H1 (cell line): ENCODE data around the gene NCK2. TPM values are rescaled to one million over a fixed set of nuclear protein-coding genes. Genes with fewer than 3 reads are reported as not detected.

Experiments
- CTCF ChIA-PET: fragments of 300-600 bp; sonication (Branson Sonifier 250); formaldehyde crosslinking; loops from one replicate; lab custom pipeline; 2021; ENCODE audit not compliant: partially characterized antibody; lab: Charles Lee
- POLR2A ChIA-PET: fragments of 300-600 bp; sonication (Branson Sonifier 250); formaldehyde crosslinking; loops from one replicate; lab custom pipeline; 2021; ENCODE audit warnings: inconsistent platforms; ENCODE audit not compliant: partially characterized antibody; lab: Charles Lee
- DNase-seq, 2 experiments: peaks; one replicate each; pipeline versions ENCODE4 v3.0.0 to v3.0.0-alpha.2; 2010 to 2022; ENCODE audit warnings: low spot score in 2 of 2, low read depth in 1 of 2, mixed read lengths in 1 of 2
- FAIRE-seq: peaks from 2 replicates; lab custom pipeline; 2011; peaks lifted over from hg19 to GRCh38; lab: Jason Lieb, UNC
- H2AFZ ChIP-seq: 2 replicates; pipeline ENCODE4 v1.8.1; 2012; ENCODE audit warnings: low read length, inconsistent platforms
- H2AK5ac ChIP-seq: 2 replicates; pipeline ENCODE4 v1.6.1; 2013; ENCODE audit warnings: low read depth, low read length
- H2BK120ac ChIP-seq: replicated peaks from 2 replicates; pipeline ENCODE3; 2013; ENCODE audit warnings: low read depth, low read length, inconsistent platforms
- H2BK12ac ChIP-seq: 2 replicates; pipeline ENCODE4 v1.6.1; 2013; ENCODE audit warnings: low read depth, low read length
- H2BK15ac ChIP-seq: 2 replicates; pipeline ENCODE4 v1.6.1; 2013; ENCODE audit warnings: low read length
- H2BK20ac ChIP-seq: 2 replicates; pipeline ENCODE4 v1.6.1; 2013; ENCODE audit warnings: low read length
- H2BK5ac ChIP-seq: 2 replicates; pipeline ENCODE4 v1.6.1; 2013; ENCODE audit warnings: low read depth, low read length
- H3K14ac ChIP-seq: 2 replicates; pipeline ENCODE4 v1.6.1; 2013; ENCODE audit warnings: inconsistent platforms; ENCODE audit not compliant: insufficient read length
- H3K18ac ChIP-seq: 2 replicates; pipeline ENCODE4 v1.6.1; 2013; ENCODE audit warnings: low read length; ENCODE audit errors: extremely low read depth
- H3K23ac ChIP-seq: 2 replicates; pipeline ENCODE4 v1.6.1; 2013; ENCODE audit warnings: inconsistent platforms; ENCODE audit not compliant: insufficient read length
- H3K23me2 ChIP-seq: 2 replicates; pipeline ENCODE4 v1.6.1; 2013; ENCODE audit warnings: low read depth, low read length
- H3K27ac ChIP-seq: 2 replicates; pipeline ENCODE4 v1.6.1; 2011; ENCODE audit warnings: low read depth, low read length, inconsistent platforms
- H3K27me3 ChIP-seq, 4 experiments: replicated peaks in 1 of 4; 1 replicate in 1 of 4; 2 replicates in 3 of 4; pipeline versions ENCODE4 v1.6.1 to v1.8.1; 2011 to 2013; ENCODE audit warnings: low read length in 3 of 4, mild to moderate bottlenecking in 3 of 4, inconsistent platforms in 2 of 4, mixed read lengths in 2 of 4, moderate library complexity in 1 of 4; ENCODE audit not compliant: control insufficient read depth in 3 of 4, insufficient read depth in 3 of 4; ENCODE audit errors: extremely low read depth in 1 of 4
- H3K36me3 ChIP-seq, 4 experiments: 2 replicates each; pipeline versions ENCODE4 v1.6.1 to v1.8.1; 2011 to 2013; ENCODE audit warnings: mild to moderate bottlenecking in 4 of 4, low read length in 3 of 4, moderate library complexity in 2 of 4, control low read depth in 1 of 4, inconsistent platforms in 1 of 4; ENCODE audit not compliant: insufficient read depth in 4 of 4, control insufficient read depth in 2 of 4
- H3K4ac ChIP-seq: replicated peaks from 2 replicates; pipeline ENCODE3; 2013; ENCODE audit warnings: low read length, low read depth, mixed read lengths, inconsistent platforms; ENCODE audit not compliant: insufficient read length
- H3K4me1 ChIP-seq, 4 experiments: replicated peaks in 1 of 4; 1 replicate in 1 of 4; 2 replicates in 3 of 4; pipeline versions ENCODE4 v1.6.1 to v1.8.1; 2011 to 2013; ENCODE audit warnings: low read length in 3 of 4, inconsistent platforms in 2 of 4, mixed read lengths in 1 of 4; ENCODE audit not compliant: insufficient read depth in 4 of 4, control insufficient read depth in 3 of 4
- H3K4me2 ChIP-seq, 2 experiments: 2 replicates each; pipeline versions ENCODE4 v1.6.1 to v1.8.1; 2011 to 2013; ENCODE audit warnings: low read depth in 2 of 2, low read length in 2 of 2, control low read depth in 1 of 2, inconsistent platforms in 1 of 2, mild to moderate bottlenecking in 1 of 2; ENCODE audit not compliant: insufficient read depth in 1 of 2
- H3K4me3 ChIP-seq, 4 experiments: fragments of 200-600, 300-600 bp in 1 of 4; sonication (generic), shearing (Covaris generic), sonication (Bioruptor Twin) in 1 of 4; 2 replicates each; pipeline versions ENCODE4 v1.5.1 to v1.8.1; 2011 to 2016; ENCODE audit warnings: low read length in 4 of 4, low read depth in 3 of 4, control low read depth in 2 of 4, inconsistent platforms in 2 of 4, mild to moderate bottlenecking in 2 of 4, mixed read lengths in 1 of 4, moderate library complexity in 1 of 4; ENCODE audit not compliant: insufficient read depth in 2 of 4; ENCODE audit errors: extremely low read depth in 1 of 4
- H3K56ac ChIP-seq: replicated peaks from 2 replicates; pipeline ENCODE3; 2013; ENCODE audit warnings: low read depth, mild to moderate bottlenecking, mixed read lengths, low read length, inconsistent platforms; ENCODE audit not compliant: insufficient read length
- H3K79me1 ChIP-seq: 2 replicates; pipeline ENCODE4 v1.6.1; 2013; ENCODE audit warnings: low read depth, low read length, control low read depth
- H3K79me2 ChIP-seq, 2 experiments: 2 replicates each; pipeline versions ENCODE4 v1.6.1 to v1.8.1; 2012 to 2013; ENCODE audit warnings: low read length in 2 of 2, mild to moderate bottlenecking in 2 of 2, inconsistent platforms in 1 of 2; ENCODE audit not compliant: insufficient read depth in 2 of 2, control insufficient read depth in 1 of 2
- H3K9ac ChIP-seq, 4 experiments: replicated peaks in 1 of 4; 1 replicate in 1 of 4; 2 replicates in 3 of 4; pipeline versions ENCODE4 v1.6.1 to v1.8.1; 2011 to 2013; ENCODE audit warnings: low read depth in 3 of 4, low read length in 3 of 4, control low read depth in 2 of 4, mild to moderate bottlenecking in 2 of 4, moderate library complexity in 2 of 4, inconsistent platforms in 1 of 4; ENCODE audit errors: extremely low read depth in 1 of 4
- H3K9me3 ChIP-seq, 2 experiments: 2 replicates each; pipeline versions ENCODE4 v1.6.1 to v1.8.1; 2012 to 2013; ENCODE audit warnings: mild to moderate bottlenecking in 2 of 2, moderate library complexity in 2 of 2, control low read depth in 1 of 2, inconsistent platforms in 1 of 2, low read depth in 1 of 2, low read length in 1 of 2, mixed read lengths in 1 of 2; ENCODE audit not compliant: insufficient read depth in 2 of 2
- H4K20me1 ChIP-seq, 2 experiments: replicated peaks in 1 of 2; 2 replicates each; pipeline versions ENCODE3 to v1.8.1; 2011 to 2013; ENCODE audit warnings: inconsistent platforms in 2 of 2, low read length in 2 of 2, mild to moderate bottlenecking in 1 of 2; ENCODE audit not compliant: insufficient read depth in 2 of 2, control insufficient read depth in 1 of 2
- H4K5ac ChIP-seq: 2 replicates; pipeline ENCODE4 v1.6.1; 2013; ENCODE audit warnings: low read length, low read depth, mixed read lengths, inconsistent platforms; ENCODE audit not compliant: insufficient read length
- H4K8ac ChIP-seq: 2 replicates; pipeline ENCODE4 v1.8.0; 2013; ENCODE audit warnings: mild to moderate bottlenecking, moderate library complexity, low read length, inconsistent platforms; ENCODE audit not compliant: insufficient read depth; ENCODE audit errors: extremely low read depth
- H4K91ac ChIP-seq: replicated peaks from 2 replicates; pipeline ENCODE3; 2013; ENCODE audit warnings: low read length, mixed read lengths, inconsistent platforms; ENCODE audit not compliant: insufficient read length
- RNF2 ChIP-seq: fragments of 200-900, 300-1000 bp; sonication (generic); IDR thresholded peaks from 2 replicates; pipeline ENCODE4 v1.7.1; 2016; ENCODE audit warnings: borderline replicate concordance, low read depth, mild to moderate bottlenecking, antibody characterized with exemption, low read length; ENCODE audit not compliant: poor library complexity, severe bottlenecking; ENCODE audit errors: missing control alignments
- WGBS, 2 experiments: shearing (Covaris generic) in 1 of 2; methylation state at CpG; one replicate each; pipeline versions ENCODE4 v1.1.6 to v1.1.7; 2013 to 2015; ENCODE audit warnings: low lambda C conversion rate in 2 of 2, mixed read lengths in 2 of 2, inconsistent platforms in 1 of 2, low coverage in 1 of 2, missing lambda C conversion rate in 1 of 2; ENCODE audit not compliant: insufficient replicate concordance in 2 of 2, insufficient coverage in 1 of 2, insufficient read length in 1 of 2; ENCODE audit errors: extremely low coverage in 1 of 2, missing lambda C conversion rate in 1 of 2; 5-methylcytosine and 5-hydroxymethylcytosine counted together
- polyA plus RNA-seq, 7 experiments: library from polyadenylated mRNA; depleted of rRNA in 3 of 7; stranded (reverse) in 5 of 7; unstranded in 2 of 7; fragments of >200 nt in 5 of 7; fragments of 200-250 nt in 2 of 7; gene quantifications; 1 replicate in 5 of 7; 2 replicates in 1 of 7; 4 replicates in 1 of 7; pipeline versions ENCODE4 v1.2.1 to v1.2.3, GENCODE V29; 2011 to 2013; ENCODE audit warnings: missing spikeins in 2 of 7, mixed read lengths in 2 of 7
- total RNA-seq: library from RNA; stranded (reverse); fragmentation: NEBNext Ultra II Directional; extraction: Animal tissue kit (Norgen Biotek cat#: 25700); gene quantifications from 2 replicates; pipeline ENCODE4 v1.2.1, GENCODE V29; 2021

The NCK2 gene
- total and polyA plus RNA-seq, 2 of the 8 experiments (the other 6 are each of a cell fraction or from before 2014, with no cell fraction given), result 30.3 to 65.7 TPM

- H3K4me3 ChIP-seq, result no peak overlapping the region
- no peak for TF ChIP-seq RNF2
- TF ChIP-seq, all 59 proteins: peak for 0
- peaks cover 0 to 15% (median 5%) of the 10 kb centered on the region in 4 experiments; a peak in 4 of 7 replicates for H3K4me1 ChIP-seq
- H3K4me2 ChIP-seq, result no peak overlapping the region
- no peak overlapping the region for H4K91ac ChIP-seq
- peaks cover 2% of the 10 kb centered on the region; the same call in 1 of the 2 replicates for H3K79me1 ChIP-seq
- no peak overlapping the region for H2BK5ac ChIP-seq
- WGBS, 2 experiments, result 93% methylated on average over 7 of the region's 7 CpGs; no CpG with 5 or more reads in 1 of the 2 experiments
- H2BK20ac ChIP-seq, result no peak overlapping the region
- H2BK15ac ChIP-seq, result no peak overlapping the region
- H3K4ac ChIP-seq, result no peak overlapping the region
- H3K27ac ChIP-seq, result no peak overlapping the region
- H4K20me1 ChIP-seq, result peaks cover 0 to 8% of the 10 kb centered on the region in 2 experiments
- H3K9me3 ChIP-seq, result no peaks in the 10 kb centered on the region
- no peak overlapping the region for H3K18ac ChIP-seq
- no peak overlapping the region for H3K14ac ChIP-seq
- CTCF ChIA-PET, result interaction anchor here (1.2 kb wide), 1 partner anchor 9 kb away, joined by 3 read pairs; no protein-coding TSS in a partner anchor
- H3K23me2 ChIP-seq, result no peaks in the 10 kb centered on the region
- no peak overlapping the region for H2AK5ac ChIP-seq
- no peak overlapping the region for H3K56ac ChIP-seq
- peaks cover 0 to 50% of the 10 kb centered on the region in 2 experiments; a peak in 3 of 4 replicates for H3K79me2 ChIP-seq
- POLR2A ChIA-PET, result no interaction called here
- no peak overlapping the region for H4K5ac ChIP-seq
- H3K27me3 ChIP-seq, result no peaks in the 10 kb centered on the region
- no peak overlapping the region for H2BK12ac ChIP-seq
- no peaks in the 10 kb centered on the region for H3K36me3 ChIP-seq
- H2AFZ ChIP-seq, result no peak overlapping the region
- no peak overlapping the region for H3K9ac ChIP-seq
- no peak overlapping the region for H3K23ac ChIP-seq
- no peak overlapping the region for H4K8ac ChIP-seq
- FAIRE-seq, result no peak
- H2BK120ac ChIP-seq, result no peak overlapping the region
- no peak for DNase-seq
Observed at GRCh38 chr2:105848367-105848766, 103.7 kb downstream of the NCK2 start.
